NB4 (cell line): ENCODE measurements around the gene ELMOD2.

Source experiments
- CTCF ChIP-seq: IDR thresholded peaks from one replicate; pipeline ENCODE4 v1.5.1; 2012; ENCODE audit warnings: low read depth, low read length
- MAX ChIP-seq: IDR thresholded peaks from 2 replicates; pipeline ENCODE4 v1.6.1; 2011; ENCODE audit warnings: low read depth, low read length
- MYC ChIP-seq: IDR thresholded peaks from 2 replicates; pipeline ENCODE4 v1.6.1; 2011; ENCODE audit warnings: low read depth, low read length
- POLR2A ChIP-seq: IDR thresholded peaks from 2 replicates; pipeline ENCODE4 v1.6.1; 2011; ENCODE audit warnings: mild to moderate bottlenecking; ENCODE audit not compliant: insufficient read length; ENCODE audit errors: extremely low read depth

GRCh38 chr4:140595065-140595464 is 71.1 kb downstream of the ELMOD2 start:
- no peak for TF ChIP-seq POLR2A
- peak; percentile 11 for TF ChIP-seq CTCF
- TF ChIP-seq MAX = no peak
- TF ChIP-seq MYC = no peak
